ENCODE results near the gene MBNL1.

The MBNL1 gene

DNA sequence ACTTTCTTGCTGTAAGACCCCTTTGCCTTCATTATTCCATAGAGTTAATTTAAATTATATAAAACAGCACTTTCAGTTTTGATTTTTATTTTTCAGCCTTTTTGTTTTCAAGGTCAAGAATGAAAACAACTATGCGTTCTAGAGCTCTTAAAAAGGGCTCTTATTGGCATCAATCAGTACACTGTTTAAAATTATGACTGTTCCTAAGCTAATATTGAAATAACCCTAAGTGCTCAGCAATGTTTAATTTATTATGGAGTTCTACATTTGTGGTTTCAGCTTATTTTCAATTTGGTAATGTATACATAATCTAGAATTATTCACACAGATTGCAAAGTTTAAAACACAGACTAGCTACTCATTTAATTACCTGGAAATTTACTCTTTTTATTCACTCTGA lies 179.4 kb downstream of the MBNL1 start:
- no peak for DNase-seq (ENCODE audit: low spot score)

- DNase-seq (ENCODE audit: low spot score): no peak
These were observed 183.6 kb downstream of the MBNL1 start for GRCh38 chr3:152452318-152452717.

- DNase-seq (ENCODE audit: low spot score): no peak
These were observed 185.5 kb downstream of the MBNL1 start for GRCh38 chr3:152454076-152454875.

GRCh38 chr3:152455989-152456388 lies 187.3 kb downstream of the MBNL1 start:
- DNase-seq (ENCODE audit: low spot score): no peak

GRCh38 chr3:152457500-152458375 lies 189.0 kb downstream of the MBNL1 start:
- DNase-seq (ENCODE audit: low spot score): no peak

- DNase-seq (ENCODE audit: low spot score): no peak
These were observed 189.8 kb downstream of the MBNL1 start for GRCh38 chr3:152458376-152459117.

GRCh38 chr3:152459118-152459515 lies 190.4 kb downstream of the MBNL1 start:
- no peak for DNase-seq (ENCODE audit: low spot score)

- DNase-seq (ENCODE audit: low spot score): no peak
These were observed 190.8 kb downstream of the MBNL1 start for GRCh38 chr3:152459572-152459971.

GRCh38 chr3:152460936-152461335 lies 192.2 kb downstream of the MBNL1 start:
- DNase-seq (ENCODE audit: low spot score): no peak

- no peak for DNase-seq (ENCODE audit: low spot score)
These were observed 192.7 kb downstream of the MBNL1 start for GRCh38 chr3:152461460-152461859.

DNA sequence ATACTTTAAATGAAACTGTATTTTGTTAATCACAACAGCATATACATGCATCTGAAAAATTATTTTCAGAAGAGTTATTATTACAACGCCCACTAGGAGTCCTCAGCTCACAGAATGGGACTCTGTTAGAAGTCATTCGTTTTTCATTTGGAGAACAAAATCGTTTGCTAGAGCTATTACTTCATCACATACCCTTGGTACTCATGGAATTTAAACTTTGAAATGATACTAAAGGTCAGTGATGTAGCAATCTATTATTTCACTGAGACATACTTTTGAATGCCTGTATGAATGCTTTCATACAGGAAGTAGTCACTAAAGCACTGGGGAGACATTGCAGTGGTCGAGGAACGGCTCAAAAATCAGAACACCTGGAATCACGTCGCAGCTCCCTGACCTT lies 198.1 kb downstream of the MBNL1 start:
- no peak for DNase-seq (ENCODE audit: low spot score)

DNA sequence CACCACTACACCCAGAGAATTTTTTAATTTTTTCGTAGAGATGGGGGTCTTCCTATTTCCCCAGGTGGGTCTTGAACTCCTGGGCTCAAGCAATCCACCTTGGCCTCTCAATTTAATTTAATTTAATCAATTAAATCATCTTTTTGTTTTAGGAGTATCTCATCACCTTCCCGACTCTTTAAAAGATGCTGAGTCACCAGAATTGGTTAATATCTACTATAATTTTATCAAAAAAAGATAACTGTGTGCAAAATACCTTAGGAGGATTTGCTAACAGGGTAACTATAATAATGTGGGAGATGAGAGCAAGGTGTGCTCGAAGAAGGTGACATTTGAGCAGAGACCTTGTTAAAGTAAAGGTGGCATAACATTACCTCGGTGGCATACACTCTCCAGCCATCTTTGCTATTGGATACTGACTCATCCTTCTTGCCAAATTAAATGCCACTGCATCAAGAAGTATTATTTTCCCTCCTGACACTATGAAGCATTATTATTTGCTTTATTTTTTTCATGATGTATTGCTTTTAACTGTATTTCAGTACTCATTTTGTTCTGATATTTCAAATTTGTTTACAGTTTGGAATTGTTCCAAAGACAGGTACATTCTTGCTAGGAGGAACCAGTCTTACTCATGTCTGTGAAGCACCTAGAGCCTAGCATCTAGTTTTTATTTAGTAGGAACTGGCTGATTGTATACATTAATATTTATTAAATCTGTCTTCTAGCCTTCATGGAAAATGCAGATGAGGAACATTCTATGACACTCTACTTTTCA lies 200.7 kb downstream of the MBNL1 start:
- DNase-seq (ENCODE audit: low spot score): no peak

- DNase-seq (ENCODE audit: low spot score): no peak
These were observed 201.4 kb downstream of the MBNL1 start for GRCh38 chr3:152470095-152470494.

DNA sequence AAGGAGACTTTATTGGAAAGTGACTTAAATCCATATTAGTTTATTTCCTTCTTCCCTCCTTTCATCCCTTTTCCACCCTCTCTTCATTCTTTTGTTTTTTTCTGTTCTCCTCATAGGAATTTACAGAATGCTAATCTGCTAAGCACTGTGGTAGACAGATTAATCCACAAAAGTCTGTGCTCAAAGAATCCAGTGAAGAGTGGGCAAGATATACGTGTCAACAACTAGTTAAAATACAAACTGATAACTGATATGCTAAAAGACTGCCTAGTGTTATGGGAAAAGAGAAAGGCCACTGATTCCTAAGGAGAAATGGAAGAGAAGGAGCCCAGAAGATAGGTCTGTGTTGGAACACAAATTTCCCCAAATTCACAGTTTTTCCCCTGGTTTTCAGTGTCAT lies 202.2 kb downstream of the MBNL1 start:
- no peak for DNase-seq (ENCODE audit: low spot score)

- no peak for DNase-seq (ENCODE audit: low spot score)
These were observed 203.3 kb downstream of the MBNL1 start for GRCh38 chr3:152471814-152472671.

DNA sequence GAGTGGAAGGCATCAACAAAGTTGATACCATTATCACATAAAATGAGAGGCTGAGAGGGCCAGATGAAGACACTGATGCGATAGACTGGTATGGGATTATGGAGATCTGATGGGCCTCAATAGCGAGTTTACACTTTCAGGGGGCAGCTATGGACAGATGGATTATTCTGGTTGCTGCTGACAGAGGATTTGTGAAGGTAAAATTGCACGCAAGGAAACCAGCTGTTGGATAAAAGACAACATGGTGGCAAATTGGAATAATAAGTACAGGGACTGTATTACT lies 203.9 kb downstream of the MBNL1 start:
- DNase-seq (ENCODE audit: low spot score): no peak

DNA sequence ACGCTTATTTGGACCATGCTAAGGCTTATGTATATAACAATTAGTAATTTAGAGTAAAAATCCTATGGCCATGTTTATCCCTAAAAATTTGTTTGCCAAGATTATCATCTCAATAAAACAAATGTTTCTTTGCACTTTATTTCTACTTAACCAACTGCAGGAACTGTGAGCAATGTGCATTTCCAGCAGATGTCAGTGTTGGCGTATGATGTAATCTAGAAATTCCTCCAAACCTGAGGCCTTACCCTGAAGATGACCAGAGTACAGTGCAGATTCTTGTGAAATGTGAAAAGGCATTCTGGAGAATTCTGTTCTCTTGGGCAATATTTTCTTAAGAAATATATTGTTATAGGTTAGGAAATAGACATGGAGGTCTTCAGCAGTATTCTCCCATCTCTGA lies 205.9 kb downstream of the MBNL1 start:
- DNase-seq (ENCODE audit: low spot score): no peak

GRCh38 chr3:152477422-152477821 lies 208.7 kb downstream of the MBNL1 start:
- DNase-seq (ENCODE audit: low spot score): no peak

GRCh38 chr3:152480282-152480953 lies 211.7 kb downstream of the MBNL1 start:
- DNase-seq (ENCODE audit: low spot score): no peak

DNA sequence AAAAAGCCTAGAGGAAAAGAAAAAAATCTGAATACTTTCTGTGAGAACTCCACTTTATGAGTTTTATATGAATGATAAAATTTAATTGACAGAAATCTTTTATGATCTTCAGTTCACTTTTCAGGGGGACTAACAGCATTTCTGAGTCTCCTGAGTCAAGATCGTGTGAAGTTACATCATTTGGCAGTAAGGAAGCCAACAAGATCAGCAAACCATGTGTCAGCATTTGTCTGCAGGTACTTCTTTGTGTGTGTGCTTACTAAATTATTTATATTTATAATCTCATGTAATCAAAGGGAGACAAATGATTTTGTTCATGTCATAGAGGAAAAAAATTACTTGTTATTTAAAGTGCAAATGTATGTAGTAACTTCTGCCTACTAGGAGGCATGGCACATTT lies 217.6 kb downstream of the MBNL1 start:
- DNase-seq (ENCODE audit: low spot score): no peak
